Midbrain (tissue), 1 donor: Measurements from ENCODE around the gene POMT1.
A peak's percentile ranks its signal among the peaks of the same experiment; 100 is the strongest.
"Not testable (repeated sequence)": the region's sequence is repeated elsewhere in the genome, so short reads cannot be mapped to it uniquely, and the experiment has no call there.

Source experiments
- DNase-seq: peaks from one replicate; lab custom pipeline; 2025; lab: John Stamatoyannopoulos, UW

POMT1 gene

GRCh38 chr9:131496844-131497405 lies 5.8 kb upstream of the POMT1 start:
- DNase-seq: no peak

GRCh38 chr9:131499254-131499767 lies 3.4 kb upstream of the POMT1 start:
- no peak for DNase-seq

DNA sequence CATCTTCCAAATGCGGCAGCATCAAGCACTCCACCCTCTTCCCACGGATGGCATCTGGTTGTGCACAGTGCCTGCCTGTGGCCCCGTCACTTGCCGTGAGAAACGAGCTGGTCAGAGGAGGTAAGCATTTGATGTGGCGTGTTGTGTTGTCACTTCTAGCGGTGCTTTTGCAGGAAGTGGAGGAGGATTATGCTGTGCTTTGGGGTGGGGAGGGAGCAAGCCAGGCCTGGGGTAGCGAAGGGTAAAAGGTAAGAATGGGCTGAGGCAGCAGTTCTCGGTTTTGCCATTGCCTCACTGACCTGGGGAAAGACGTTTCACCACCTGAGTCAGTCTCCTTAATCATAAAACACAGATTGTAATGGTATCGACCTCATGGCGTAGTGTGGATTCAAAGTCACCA lies 2.3 kb upstream of the POMT1 start:
- DNase-seq: no peak

DNA sequence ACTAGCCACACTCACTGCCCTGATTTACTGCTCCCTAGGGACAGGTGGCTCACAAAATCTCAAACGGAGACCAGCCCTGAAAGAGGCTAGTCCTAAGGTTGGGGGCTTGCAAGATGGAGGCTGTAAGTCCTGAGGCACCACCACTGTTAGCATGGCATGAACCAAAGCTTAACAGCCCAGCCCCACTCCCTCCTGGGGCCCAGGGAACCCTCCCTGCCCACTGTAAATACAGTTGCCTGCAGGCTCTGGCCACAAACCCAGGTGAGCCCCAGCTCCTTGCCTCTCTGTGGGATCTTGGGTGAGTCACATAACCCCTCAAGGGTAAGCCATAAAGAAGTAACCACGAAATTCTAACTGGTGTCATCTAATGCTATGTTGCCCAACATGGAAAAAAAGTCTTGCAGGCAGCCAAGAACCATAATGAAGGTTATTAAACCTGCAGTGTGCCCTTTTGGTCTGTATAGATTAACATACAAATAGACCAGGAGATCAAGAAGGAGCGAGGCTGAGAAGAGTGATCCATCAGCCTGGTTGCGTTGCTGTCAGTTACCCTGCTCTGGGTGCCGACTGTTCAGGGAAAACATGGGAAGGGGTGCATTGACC lies 1.7 kb upstream of the POMT1 start:
- DNase-seq: no peak

DNA sequence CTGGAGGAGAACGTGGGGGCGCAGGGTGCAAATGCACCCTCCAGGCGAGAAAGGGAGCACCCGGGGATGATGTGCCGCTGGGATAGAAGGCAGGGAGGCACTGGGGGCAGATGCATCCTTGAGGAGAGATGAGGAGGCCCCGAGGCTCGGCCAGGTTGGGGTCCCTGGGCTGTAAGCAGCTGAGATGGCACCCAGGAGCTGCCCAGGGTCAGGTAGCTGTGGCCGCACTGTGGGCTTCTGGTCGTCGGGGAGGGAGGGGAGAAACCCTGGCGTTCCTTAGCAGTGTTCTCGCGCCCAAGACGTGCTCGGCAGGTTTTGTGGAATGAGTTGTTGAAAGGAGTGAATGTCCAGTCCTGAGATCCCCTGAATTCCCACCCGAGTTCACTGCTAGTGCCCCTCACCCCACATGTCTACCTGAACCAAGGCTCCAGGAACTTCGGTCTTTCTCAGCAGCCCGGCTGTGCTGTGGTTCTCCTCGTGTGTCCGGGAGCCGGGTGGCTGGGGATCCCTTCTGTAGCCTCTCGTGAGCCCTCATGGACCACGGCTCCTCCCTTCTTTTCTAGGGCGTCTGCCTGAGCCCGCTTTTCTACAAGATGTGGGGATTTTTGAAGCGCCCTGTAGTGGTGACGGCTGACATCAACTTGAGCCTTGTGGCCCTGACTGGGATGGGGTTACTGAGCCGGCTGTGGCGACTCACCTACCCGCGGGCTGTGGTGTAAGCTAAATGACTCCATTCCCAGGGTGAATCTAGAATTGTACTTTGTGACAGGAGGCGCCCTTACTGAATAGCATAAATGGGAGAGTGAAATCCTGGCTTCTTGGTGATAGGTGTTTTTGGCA lies 1.1 kb downstream of the POMT1 start:
- no peak for DNase-seq

DNA sequence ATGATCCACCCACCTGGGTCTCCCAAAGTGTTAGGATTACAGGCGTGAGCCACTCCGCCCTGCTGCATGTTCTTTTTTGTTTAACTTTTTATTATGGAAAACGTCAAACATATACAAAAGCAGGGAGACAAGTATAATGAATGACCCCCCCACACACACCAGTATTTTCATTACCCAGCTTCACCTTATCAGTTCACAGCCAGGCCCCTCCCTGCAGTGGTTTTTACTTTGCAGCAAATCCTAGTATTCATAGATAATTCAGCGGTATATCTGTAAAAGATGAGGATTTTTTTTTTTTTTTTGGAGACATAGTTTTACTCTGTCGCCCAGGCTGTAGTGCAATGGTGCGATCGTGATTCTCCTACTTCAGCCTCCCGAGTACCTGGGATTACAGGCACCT lies 2.3 kb downstream of the POMT1 start:
- no peak for DNase-seq

DNA sequence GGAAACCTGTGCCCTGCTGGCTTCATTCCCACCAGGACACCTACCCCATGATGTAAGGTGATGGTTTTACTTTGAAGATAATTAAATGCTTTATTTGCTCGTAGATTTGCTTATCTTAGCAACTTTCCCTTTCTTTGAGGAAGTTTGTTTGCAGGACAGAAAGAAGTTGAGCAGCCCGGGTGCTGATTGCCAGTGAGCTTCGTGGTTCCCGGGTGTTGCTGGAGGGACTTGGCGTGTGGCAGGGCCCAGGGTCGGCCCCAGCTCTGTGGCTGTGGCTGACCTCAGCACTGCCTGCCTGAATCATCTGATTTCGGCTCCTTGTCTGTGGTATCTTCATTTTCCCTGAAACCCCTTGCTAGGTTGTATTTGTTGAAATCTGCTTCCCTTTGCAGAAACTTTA lies 8.7 kb downstream of the POMT1 start:
- DNase-seq: no peak

DNA sequence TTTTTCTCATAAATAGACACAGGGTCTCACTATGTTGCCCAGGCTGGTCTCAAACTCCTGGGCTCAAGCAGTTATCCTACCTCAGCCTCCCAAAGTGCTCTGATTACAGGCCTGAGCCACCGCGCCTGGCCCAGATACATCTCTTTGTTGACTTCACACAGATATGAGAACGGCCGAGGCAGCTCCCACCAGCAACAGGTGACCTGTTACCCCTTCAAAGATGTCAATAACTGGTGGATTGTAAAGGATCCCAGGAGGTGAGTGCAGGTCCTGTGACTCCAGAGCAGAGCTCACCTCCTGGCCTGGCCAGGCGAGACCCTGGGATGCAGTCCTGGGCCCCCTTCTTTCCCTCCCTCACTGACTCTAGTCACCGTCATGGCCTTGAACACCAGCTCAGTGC lies 9.2 kb downstream of the POMT1 start:
- no peak for DNase-seq

GRCh38 chr9:131513177-131513576 lies 10.5 kb downstream of the POMT1 start:
- DNase-seq: no peak

DNA sequence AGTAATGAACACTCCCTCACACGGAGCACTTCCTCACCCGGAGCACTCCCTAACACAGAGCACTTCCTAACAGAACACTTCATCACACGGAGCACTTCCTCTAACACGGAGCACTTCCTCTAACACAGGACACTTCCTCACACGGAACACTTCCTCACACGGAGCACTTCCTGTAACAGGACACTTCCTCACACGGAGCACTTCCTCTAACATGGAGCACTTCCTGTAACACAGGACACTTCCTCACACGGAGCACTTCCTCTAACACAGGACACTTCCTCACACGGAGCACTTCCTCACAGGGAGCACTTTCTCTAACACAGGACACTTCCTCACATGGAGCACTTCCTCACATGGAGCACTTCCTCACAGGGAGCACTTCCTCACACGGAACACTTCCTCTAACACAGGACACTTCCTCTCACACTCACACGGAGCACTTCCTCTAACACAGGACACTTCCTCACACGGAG lies 12.9 kb downstream of the POMT1 start:
- DNase-seq: not testable (repeated sequence)

GRCh38 chr9:131516100-131516499 lies 13.4 kb downstream of the POMT1 start:
- no peak for DNase-seq

GRCh38 chr9:131516930-131517329 lies 14.2 kb downstream of the POMT1 start:
- no peak for DNase-seq

DNA sequence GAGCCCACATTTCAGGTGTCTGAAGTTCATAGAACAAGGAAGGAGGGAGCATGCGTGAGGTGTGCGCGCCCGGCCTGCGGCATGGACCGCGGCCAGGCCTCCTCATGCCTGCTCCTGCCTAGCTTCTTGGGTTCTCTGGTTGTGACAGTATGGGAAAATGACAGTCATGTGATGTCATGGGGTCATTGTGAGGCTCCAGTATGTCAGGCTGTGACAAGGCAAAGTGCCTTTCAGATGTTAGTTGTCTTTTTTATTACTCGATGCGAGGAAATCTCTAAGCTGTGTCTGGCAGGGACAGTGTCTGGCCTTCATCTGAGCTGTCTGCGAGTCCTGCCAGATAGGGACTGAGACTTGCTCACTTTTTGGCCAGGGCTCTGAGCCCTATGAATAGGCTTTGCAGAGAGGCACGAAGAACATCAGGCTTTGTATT lies 15.1 kb downstream of the POMT1 start:
- peak; percentile 30 for DNase-seq

DNA sequence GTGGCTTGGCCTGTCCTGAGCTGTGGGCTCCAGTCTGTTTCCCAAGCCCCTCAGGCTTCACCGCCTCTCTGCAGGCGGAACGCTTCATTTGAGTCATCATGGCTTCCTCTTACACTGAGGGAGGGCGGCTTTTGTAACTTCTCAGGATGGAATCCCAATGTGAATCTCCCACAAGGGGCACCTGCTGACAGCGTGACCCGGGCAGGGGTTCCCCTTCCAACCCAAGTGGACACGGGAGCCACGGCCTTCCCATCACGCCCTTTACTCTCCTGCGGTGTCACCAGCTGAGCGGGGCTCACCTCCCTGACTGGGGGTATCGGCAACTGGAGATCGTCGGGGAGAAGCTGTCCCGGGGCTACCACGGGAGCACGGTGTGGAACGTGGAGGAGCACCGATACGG lies 15.8 kb downstream of the POMT1 start:
- no peak for DNase-seq

GRCh38 chr9:131520503-131520902 lies 17.8 kb downstream of the POMT1 start:
- DNase-seq: no peak

DNA sequence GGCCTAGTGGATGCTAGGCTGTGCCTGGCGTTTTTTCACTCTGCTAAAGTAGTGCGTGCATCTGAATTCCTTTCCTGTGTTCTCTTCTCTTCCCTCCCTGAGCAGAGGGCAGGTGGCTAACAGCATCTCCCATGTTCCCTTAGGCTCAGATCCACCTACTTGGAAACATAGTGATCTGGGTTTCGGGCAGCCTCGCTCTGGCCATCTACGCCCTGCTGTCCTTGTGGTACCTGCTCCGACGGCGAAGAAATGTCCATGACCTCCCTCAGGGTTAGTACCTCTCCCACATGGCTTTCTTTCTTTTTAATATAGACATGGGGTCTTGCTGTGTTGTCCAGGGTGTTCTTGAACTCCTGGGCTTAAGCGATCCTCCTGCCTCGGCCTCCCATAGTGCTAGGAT lies 18.5 kb downstream of the POMT1 start:
- no peak for DNase-seq

DNA sequence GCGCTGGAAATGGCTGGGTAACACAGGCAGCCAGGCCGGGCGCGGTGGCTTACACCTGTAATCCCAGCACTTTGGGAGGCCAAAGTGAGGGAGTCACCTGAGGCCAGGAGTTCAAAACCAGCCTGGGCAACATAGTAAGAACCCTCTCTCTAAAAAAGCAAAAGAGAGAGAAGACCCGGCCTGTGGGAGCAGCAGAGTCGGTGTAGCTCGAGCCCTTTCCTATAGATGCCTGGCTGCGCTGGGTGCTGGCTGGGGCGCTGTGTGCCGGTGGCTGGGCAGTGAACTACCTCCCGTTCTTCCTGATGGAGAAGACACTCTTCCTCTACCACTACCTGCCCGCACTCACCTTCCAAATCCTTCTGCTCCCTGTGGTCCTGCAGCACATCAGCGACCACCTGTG lies 19.1 kb downstream of the POMT1 start:
- DNase-seq: no peak

DNA sequence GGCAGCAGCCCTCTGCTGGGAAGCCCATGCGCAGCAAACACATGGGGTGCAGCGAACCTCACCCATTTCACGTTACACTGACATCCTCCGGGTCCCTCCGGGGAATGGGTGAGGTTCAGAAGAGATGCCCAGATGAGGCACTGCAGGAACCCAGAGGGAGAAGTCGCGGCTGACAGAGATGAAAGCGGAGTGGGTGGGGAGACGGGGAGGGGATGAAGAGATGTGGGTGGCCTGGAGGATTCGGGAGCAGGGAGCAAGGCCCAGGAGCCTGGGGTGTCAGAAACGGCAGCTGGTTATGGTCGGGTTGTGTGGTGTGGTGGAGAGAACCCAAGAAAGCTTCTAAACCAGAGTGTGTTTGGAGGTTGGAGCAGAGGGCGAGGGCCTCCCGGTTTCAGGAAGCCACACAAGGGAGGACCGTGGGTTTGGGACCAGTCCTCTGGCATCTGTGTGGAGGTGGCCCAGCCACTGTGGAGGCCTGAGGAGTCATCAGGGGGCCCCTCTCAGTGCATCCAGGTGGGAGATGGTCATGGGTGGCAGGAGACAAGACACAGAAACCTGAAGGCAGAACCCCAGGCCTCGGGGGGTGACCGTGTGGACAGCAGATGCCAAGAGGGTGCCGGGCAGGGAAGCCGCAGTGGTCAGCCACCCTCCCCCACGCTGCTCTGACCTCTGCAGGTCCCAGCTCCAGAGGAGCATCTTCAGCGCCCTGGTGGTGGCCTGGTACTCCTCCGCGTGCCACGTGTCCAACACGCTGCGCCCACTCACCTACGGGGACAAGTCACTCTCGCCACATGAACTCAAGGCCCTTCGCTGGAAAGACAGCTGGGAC lies 19.8 kb downstream of the POMT1 start:
- DNase-seq: no peak

DNA sequence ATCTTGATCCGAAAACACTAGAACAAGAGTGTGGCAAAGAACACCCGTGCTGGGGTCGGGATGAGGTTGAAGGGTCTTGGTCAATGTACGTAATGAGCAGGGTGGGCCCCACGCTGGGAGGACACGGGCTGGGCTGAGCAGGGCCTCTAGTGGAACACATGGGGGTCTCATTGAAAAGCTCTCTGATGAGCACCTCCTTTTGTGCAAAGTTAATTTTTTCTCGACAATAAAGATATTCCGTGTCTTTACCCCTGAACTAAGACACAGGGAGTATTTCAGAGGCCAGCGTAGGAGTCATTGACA lies 20.3 kb downstream of the POMT1 start:
- no peak for DNase-seq

DNA sequence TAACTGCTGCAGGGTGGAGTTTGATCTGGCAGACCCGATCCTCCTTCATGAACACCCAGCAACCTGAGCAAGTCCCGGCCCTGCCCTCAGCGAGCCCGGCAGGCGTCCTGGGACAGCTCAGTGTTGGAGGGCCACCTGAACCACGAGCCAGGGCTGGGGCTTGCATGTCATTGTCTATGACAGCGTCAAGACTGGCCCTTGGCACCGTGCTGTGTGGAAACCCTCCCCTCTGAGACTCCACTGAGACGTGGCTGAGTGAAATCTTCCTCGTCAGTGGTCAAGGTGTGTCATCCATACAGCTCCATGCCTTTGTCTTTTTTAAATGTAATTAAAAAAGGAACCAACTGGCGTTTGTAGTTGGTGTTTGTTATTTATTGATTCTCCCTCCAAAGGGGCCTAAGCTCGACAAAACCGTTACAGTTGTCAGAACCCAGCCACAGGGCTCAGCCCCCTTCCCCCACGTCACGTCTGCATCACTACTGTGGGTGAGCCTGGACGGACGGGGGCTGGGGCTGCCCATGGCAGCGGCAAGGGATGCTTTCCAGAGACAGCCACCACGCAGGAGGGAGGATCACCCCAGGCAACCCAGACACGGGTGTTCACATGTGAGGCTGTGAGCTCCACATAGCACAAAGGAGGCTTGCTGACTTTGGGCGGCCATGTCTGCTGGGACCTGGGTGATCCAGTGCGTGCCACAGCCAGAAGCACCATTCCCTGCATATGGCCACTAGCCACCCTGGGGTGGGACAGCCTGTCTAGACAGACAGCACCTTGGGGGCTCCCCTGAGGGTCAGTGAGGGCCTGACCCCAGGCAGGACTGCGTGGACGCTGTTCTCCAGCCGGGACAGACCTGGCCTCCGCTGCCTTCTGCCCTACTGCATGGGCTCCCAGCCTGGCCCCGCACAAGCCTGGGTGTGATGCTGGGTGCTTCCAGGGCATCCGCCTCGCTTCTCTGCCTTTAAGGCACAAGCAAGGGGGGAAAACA lies 21.0 kb downstream of the POMT1 start:
- DNase-seq: no peak

DNA sequence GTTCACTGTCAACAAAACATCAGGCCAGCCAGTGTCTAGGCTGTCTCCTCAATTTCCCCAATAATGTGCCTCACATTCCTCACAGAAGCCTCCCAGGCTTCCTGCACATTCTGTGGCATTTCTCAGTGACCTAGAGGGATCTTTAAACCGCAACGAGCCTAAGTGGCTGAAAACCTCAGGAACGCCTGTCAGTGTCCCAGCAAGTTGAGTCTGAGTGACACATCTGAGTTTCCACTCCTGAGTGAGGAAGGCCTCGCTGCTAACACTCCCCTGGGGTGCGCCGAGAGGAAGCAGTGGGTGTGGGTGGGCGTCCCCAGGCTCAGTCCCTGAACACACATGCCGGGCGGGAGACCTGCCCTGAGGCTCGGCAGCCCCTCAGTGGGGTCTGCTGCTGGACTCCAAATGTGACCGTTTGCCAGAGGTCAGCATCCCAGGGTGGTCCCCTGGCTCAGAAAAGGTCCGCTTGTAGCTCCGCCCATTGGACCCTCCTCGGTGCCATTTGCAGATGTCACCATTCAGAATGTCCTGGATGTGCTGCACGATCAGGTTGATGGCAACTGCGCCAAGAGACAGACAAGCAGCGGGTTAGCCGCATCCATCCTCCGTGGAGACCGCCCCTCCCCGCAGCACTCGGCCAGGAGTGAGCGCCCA lies 22.1 kb downstream of the POMT1 start:
- DNase-seq: no peak
